Activated CD4-positive, alpha-beta T cell treated with anti-CD3 and anti-CD28 coated beads for 1 hour (primary cell): ENCODE results near the gene DMC1.

Experiments
- DNase-seq: peaks from one replicate; pipeline ENCODE4 v3.0.0-alpha.2; 2020

The DMC1 gene

GRCh38 chr22:38566726-38567504 is 3.1 kb downstream of the DMC1 start:
- no peak for DNase-seq

- no peak for DNase-seq
Measured at GRCh38 chr22:38565441-38565840, 4.5 kb downstream of the DMC1 start.

- DNase-seq, result no peak
Measured at GRCh38 chr22:38564669-38565068, 5.3 kb downstream of the DMC1 start.

GRCh38 chr22:38554281-38554680 is 15.7 kb downstream of the DMC1 start:
- DNase-seq, result no peak

GRCh38 chr22:38549101-38549894 is 20.7 kb downstream of the DMC1 start:
- DNase-seq, result no peak

GRCh38 chr22:38540701-38541100 is 29.3 kb downstream of the DMC1 start:
- DNase-seq, result no peak

- no peak for DNase-seq
Measured at GRCh38 chr22:38531251-38531938, 38.6 kb downstream of the DMC1 start.

- no peak for DNase-seq
Measured at GRCh38 chr22:38524429-38524828, 45.6 kb downstream of the DMC1 start.

GRCh38 chr22:38523479-38523878 is 46.5 kb downstream of the DMC1 start:
- DNase-seq, result no peak

- DNase-seq, result no peak
Measured at GRCh38 chr22:38523029-38523428, 47.0 kb downstream of the DMC1 start.

- no peak for DNase-seq
Measured at GRCh38 chr22:38519453-38520250, 50.3 kb downstream of the DMC1 start.

GRCh38 chr22:38518620-38519019 is 51.4 kb downstream of the DMC1 start:
- DNase-seq, result no peak

GRCh38 chr22:38513063-38513462 is 56.9 kb downstream of the DMC1 start:
- DNase-seq, result peak; percentile 22

- no peak for DNase-seq
Measured at GRCh38 chr22:38510416-38510970, 59.5 kb downstream of the DMC1 start.

GRCh38 chr22:38506118-38506962 is 63.6 kb downstream of the DMC1 start, which contains the start of gene DDX17:
Gene DDX17, minus strand, starts transcription at chr22:38506311.
- DNase-seq, result peak; percentile 94

- DNase-seq, result peak; percentile 52
Measured at GRCh38 chr22:38505541-38506117, 64.4 kb downstream of the DMC1 start.

GRCh38 chr22:38504731-38505540 is 65.0 kb downstream of the DMC1 start:
- peak; percentile 27 for DNase-seq

- DNase-seq, result no peak
Measured at GRCh38 chr22:38503021-38503420, 67.0 kb downstream of the DMC1 start.

GRCh38 chr22:38501797-38502672 is 67.9 kb downstream of the DMC1 start:
- DNase-seq, result no peak
